Lung (tissue), 12 donors: Measurements from ENCODE around the gene TSC22D1. TPM values are rescaled to one million over a fixed set of nuclear protein-coding genes. Genes with fewer than 3 reads are reported as not detected.

Experiments
- ATAC-seq: fragments of 200-7000 bp; cut with Tn5 transposase; one replicate; pipeline ENCODE4 v1.9.1; 2020; ENCODE audit warnings: moderate number of reproducible peaks; ENCODE audit not compliant: insufficient read depth, low FRiP score
- DNase-seq, 3 donors: peaks; one replicate each; pipeline ENCODE4 v3.0.0-alpha.2; 2013 to 2017
- H3K27ac ChIP-seq, 2 donors: one replicate each; pipeline ENCODE4 v1.5.1; 2013; ENCODE audit warnings: mild to moderate bottlenecking in 2 of 2, moderate library complexity in 2 of 2, control low read depth in 1 of 2, inconsistent platforms in 1 of 2, low read depth in 1 of 2, low read length in 1 of 2
- H3K27me3 ChIP-seq, 3 donors: one replicate each; pipeline ENCODE4 v1.5.1; 2013; ENCODE audit warnings: low read length in 2 of 3; ENCODE audit not compliant: control insufficient read depth in 3 of 3, insufficient read depth in 3 of 3
- H3K36me3 ChIP-seq, 4 donors: one replicate each; pipeline ENCODE4 v1.5.1; 2013; ENCODE audit warnings: low read length in 4 of 4, mild to moderate bottlenecking in 1 of 4, moderate library complexity in 1 of 4; ENCODE audit not compliant: control insufficient read depth in 4 of 4, insufficient read depth in 4 of 4
- H3K4me1 ChIP-seq, 5 donors: one replicate each; pipeline ENCODE4 v1.5.1; 2013; ENCODE audit warnings: low read length in 5 of 5, mild to moderate bottlenecking in 2 of 5, moderate library complexity in 1 of 5; ENCODE audit not compliant: control insufficient read depth in 5 of 5, insufficient read depth in 5 of 5
- H3K4me3 ChIP-seq: one replicate; pipeline ENCODE4 v1.5.1; 2013; ENCODE audit warnings: mild to moderate bottlenecking, control low read depth, moderate library complexity
- H3K9ac ChIP-seq, 2 donors: one replicate each; pipeline ENCODE4 v1.5.1; 2013; ENCODE audit warnings: low read length in 2 of 2, control low read depth in 1 of 2; ENCODE audit not compliant: insufficient read depth in 1 of 2
- H3K9me3 ChIP-seq, 4 donors: one replicate each; pipeline ENCODE4 v1.5.1; 2013; ENCODE audit warnings: low read length in 3 of 4, mild to moderate bottlenecking in 1 of 4, moderate library complexity in 1 of 4; ENCODE audit not compliant: control insufficient read depth in 4 of 4, insufficient read depth in 3 of 4
- WGBS, 2 donors: extraction: QIAGEN DNeasy Blood & Tissue Kit; methylation state at CpG; one replicate each; pipeline ENCODE4 v1.1.7; 2013; 5-methylcytosine and 5-hydroxymethylcytosine counted together
- polyA plus RNA-seq, 2 donors: library from polyadenylated mRNA; stranded (reverse); fragments of 200-250 nt; gene quantifications; one replicate each; pipeline ENCODE4 v1.2.1, GENCODE V29; 2013
- total RNA-seq, 2 donors: library from RNA; depleted of rRNA in 1 of 2; stranded (reverse); fragments of >200 nt in 1 of 2; gene quantifications; one replicate each; pipeline ENCODE4 v1.2.1, GENCODE V29; 2014 to 2021
- TF ChIP-seq, protein P1 (sequence below): IDR thresholded peaks from 2 replicates; pipeline ENCODE4 v1.5.1; 2012; ENCODE audit warnings: mild to moderate bottlenecking; ENCODE audit errors: control extremely low read depth, extremely low read depth
- donor health status: control.
- donor health status: control.
- donor health status: Bipolar disorder and iron deficiency.
- donor health status: healthy.
- donor health status: DM: yes; HTN: yes; CAD: no.

The TSC22D1 gene
- total and polyA plus RNA-seq, 4 donors: 77.0 to 179 (median 123) TPM

DNA sequence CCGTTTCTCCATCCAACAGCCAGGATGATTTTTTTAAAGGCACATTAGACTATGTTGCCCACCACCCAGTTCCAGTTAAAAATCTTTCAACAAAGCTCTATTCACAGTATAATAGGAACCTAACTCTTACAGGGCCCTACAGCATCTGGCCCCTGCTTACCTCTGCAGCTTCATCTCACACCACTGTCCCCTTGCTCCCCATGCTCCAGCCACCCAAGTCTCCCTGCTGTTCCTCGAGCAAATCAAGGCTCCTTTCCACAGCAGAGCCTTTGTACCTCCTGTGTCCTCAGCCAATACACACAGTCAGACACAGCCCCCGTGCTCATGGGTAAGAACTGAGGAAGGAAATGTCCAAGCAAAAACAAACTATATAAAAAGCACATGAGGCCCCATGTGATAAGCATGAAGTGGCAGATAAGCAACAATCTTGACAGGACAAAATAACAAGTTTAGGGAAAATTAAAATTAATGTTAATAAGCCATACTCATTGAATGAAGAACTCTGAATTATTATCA is 67.5 kb downstream of the TSC22D1 start:
- Histone ChIP-seq H3K36me3 (no peaks in the 10 kb centered on the region), H3K27ac (peak overlapping the region in 1 of 2 donors; percentile 36), H3K27me3 (no peaks in the 10 kb centered on the region), H3K9ac (no peak overlapping the region), H3K9me3 (no peaks in the 10 kb centered on the region), H3K4me1 (peaks cover 0 to 2% (median 0%) of the 10 kb centered on the region in 5 donors), H3K4me3 (no peak overlapping the region)
- TF ChIP-seq, protein P1, sequence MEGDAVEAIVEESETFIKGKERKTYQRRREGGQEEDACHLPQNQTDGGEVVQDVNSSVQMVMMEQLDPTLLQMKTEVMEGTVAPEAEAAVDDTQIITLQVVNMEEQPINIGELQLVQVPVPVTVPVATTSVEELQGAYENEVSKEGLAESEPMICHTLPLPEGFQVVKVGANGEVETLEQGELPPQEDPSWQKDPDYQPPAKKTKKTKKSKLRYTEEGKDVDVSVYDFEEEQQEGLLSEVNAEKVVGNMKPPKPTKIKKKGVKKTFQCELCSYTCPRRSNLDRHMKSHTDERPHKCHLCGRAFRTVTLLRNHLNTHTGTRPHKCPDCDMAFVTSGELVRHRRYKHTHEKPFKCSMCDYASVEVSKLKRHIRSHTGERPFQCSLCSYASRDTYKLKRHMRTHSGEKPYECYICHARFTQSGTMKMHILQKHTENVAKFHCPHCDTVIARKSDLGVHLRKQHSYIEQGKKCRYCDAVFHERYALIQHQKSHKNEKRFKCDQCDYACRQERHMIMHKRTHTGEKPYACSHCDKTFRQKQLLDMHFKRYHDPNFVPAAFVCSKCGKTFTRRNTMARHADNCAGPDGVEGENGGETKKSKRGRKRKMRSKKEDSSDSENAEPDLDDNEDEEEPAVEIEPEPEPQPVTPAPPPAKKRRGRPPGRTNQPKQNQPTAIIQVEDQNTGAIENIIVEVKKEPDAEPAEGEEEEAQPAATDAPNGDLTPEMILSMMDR: no peak
- no peak for ATAC-seq
- 32 to 38% methylated on average over 3 of the region's 3 CpGs for WGBS, 2 donors
- DNase-seq: no peak

DNA sequence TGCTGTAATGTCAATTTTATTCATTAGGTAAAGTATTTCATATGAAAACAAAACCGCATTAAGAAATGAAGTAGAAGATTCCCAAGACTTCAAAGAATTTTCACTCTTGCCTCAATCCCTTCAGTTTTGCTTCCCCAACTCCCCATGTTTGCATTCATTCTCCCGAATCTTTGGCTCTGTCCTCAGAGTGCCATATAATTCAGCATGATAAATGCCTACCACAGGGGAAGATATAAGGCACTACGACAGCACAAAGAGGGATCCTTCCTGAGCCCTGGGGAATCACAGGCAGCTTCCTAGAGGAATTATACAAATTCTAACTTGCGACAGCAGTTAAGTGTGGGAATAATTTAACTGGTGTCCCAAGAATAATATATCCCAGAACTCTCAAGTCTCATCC is 68.5 kb downstream of the TSC22D1 start:
- H3K9ac ChIP-seq: no peak overlapping the region
- no peaks in the 10 kb centered on the region for H3K27me3 ChIP-seq
- TF ChIP-seq, protein P1: no peak
- no peaks in the 10 kb centered on the region for H3K36me3 ChIP-seq
- DNase-seq (no peak), ATAC-seq (no peak)
- no peak overlapping the region for H3K27ac ChIP-seq
- H3K4me1 ChIP-seq: peaks cover 0 to 8% (median 0%) of the 10 kb centered on the region in 5 donors
- H3K4me3 ChIP-seq: no peak overlapping the region
- H3K9me3 ChIP-seq: no peaks in the 10 kb centered on the region
- 90 to 94% methylated on average over 4 of the region's 4 CpGs for WGBS, 2 donors

DNA sequence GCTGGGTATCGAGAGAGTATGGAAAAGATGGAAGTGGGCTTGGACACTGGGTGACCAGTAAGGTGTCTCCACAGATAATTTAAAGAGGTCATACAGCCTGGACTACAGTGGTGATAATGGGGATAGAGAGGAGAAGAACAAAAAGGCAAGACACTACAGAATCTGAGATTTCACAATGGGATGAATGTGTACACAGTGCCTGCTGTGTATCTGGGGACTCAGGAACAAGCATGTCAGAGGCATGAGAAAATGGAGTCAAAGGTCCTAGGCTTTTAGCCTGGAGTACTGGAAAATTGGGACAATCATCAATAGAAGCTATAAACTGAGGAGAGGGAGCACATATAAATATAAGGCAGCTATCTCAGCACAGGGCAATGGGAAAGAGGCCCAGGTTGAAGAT is 69.4 kb downstream of the TSC22D1 start:
- 96 to 100% methylated on average over 1 of the region's 1 CpG for WGBS, 2 donors
- H3K9me3 ChIP-seq: no peaks in the 10 kb centered on the region

More for the DNA sequence above, 69.4 kb downstream of the TSC22D1 start:
- no peak overlapping the region for H3K4me3 ChIP-seq
- TF ChIP-seq, protein P1: no peak
- H3K36me3 ChIP-seq: no peaks in the 10 kb centered on the region
- H3K4me1 ChIP-seq: peaks cover 0 to 8% (median 0%) of the 10 kb centered on the region in 5 donors
- H3K9ac ChIP-seq: no peak overlapping the region
- no peak for DNase-seq
- no peak overlapping the region for H3K27ac ChIP-seq
- ATAC-seq: no peak
- H3K27me3 ChIP-seq: no peaks in the 10 kb centered on the region
